Endothelial cell (in vitro differentiated cells): ENCODE results near the gene TMEM106C. TPM values are rescaled to one million over a fixed set of nuclear protein-coding genes. Genes with fewer than 3 reads are reported as not detected.

Experiments
- DNase-seq: peaks from one replicate; pipeline ENCODE4 v3.0.0; 2021; ENCODE audit warnings: low spot score
- H3K27ac Mint-ChIP-seq: one replicate; pipeline ENCODE4 v1.8.0; 2021; ENCODE audit warnings: mixed read lengths, inconsistent platforms; ENCODE audit not compliant: unreplicated experiment
- H3K27me3 Mint-ChIP-seq: one replicate; pipeline ENCODE4 v1.8.0; 2021; ENCODE audit warnings: mild to moderate bottlenecking, moderate library complexity, mixed read lengths, inconsistent platforms; ENCODE audit not compliant: unreplicated experiment
- H3K36me3 Mint-ChIP-seq: one replicate; pipeline ENCODE4 v1.8.0; 2021; ENCODE audit warnings: mild to moderate bottlenecking, low read depth, mixed read lengths, inconsistent platforms; ENCODE audit not compliant: unreplicated experiment
- H3K4me1 Mint-ChIP-seq: one replicate; pipeline ENCODE4 v1.8.0; 2021; ENCODE audit warnings: mild to moderate bottlenecking, mixed read lengths, inconsistent platforms; ENCODE audit not compliant: unreplicated experiment
- H3K4me3 Mint-ChIP-seq: one replicate; pipeline ENCODE4 v1.8.0; 2021; ENCODE audit warnings: mild to moderate bottlenecking, mixed read lengths, inconsistent platforms; ENCODE audit not compliant: unreplicated experiment
- H3K9me3 Mint-ChIP-seq: one replicate; pipeline ENCODE4 v1.8.0; 2021; ENCODE audit warnings: mixed read lengths, inconsistent platforms; ENCODE audit not compliant: unreplicated experiment
- total RNA-seq: library from RNA; stranded (reverse); fragmentation: NEBNext Ultra II Directional; extraction: Animal tissue kit (Norgen Biotek cat#: 25700); gene quantifications from one replicate; pipeline ENCODE4 v1.2.1, GENCODE V29; 2021; ENCODE audit not compliant: unreplicated experiment
- TF ChIP-seq, protein P1 (sequence below): fragments of 200-600 bp; sonication (generic); IDR thresholded peaks from one replicate; pipeline ENCODE4 v1.5.0; 2021; ENCODE audit warnings: antibody characterized with exemption; ENCODE audit not compliant: unreplicated experiment

TMEM106C gene
- total RNA-seq, 1 donor from 2014 or later = 41.0 TPM

GRCh38 chr12:47975036-47975620, 11.7 kb downstream of the TMEM106C start:
- Mint-ChIP-seq H3K27ac (no peak overlapping the region), H3K36me3 (no peaks in the 10 kb centered on the region), H3K4me3 (no peak overlapping the region), H3K9me3 (no peaks in the 10 kb centered on the region), H3K27me3 (peaks cover 15% of the 10 kb centered on the region), H3K4me1 (peaks cover 3% of the 10 kb centered on the region)
- TF ChIP-seq, protein P1, sequence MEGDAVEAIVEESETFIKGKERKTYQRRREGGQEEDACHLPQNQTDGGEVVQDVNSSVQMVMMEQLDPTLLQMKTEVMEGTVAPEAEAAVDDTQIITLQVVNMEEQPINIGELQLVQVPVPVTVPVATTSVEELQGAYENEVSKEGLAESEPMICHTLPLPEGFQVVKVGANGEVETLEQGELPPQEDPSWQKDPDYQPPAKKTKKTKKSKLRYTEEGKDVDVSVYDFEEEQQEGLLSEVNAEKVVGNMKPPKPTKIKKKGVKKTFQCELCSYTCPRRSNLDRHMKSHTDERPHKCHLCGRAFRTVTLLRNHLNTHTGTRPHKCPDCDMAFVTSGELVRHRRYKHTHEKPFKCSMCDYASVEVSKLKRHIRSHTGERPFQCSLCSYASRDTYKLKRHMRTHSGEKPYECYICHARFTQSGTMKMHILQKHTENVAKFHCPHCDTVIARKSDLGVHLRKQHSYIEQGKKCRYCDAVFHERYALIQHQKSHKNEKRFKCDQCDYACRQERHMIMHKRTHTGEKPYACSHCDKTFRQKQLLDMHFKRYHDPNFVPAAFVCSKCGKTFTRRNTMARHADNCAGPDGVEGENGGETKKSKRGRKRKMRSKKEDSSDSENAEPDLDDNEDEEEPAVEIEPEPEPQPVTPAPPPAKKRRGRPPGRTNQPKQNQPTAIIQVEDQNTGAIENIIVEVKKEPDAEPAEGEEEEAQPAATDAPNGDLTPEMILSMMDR = no peak
- DNase-seq = no peak

GRCh38 chr12:47975816-47976215, 12.4 kb downstream of the TMEM106C start:
- no peak overlapping the region for H3K27ac Mint-ChIP-seq
- H3K36me3 Mint-ChIP-seq = no peaks in the 10 kb centered on the region
- peaks cover 18% of the 10 kb centered on the region for H3K27me3 Mint-ChIP-seq
- TF ChIP-seq, protein P1 = no peak
- DNase-seq = no peak
- no peak overlapping the region for H3K4me3 Mint-ChIP-seq
- peaks cover 3% of the 10 kb centered on the region for H3K4me1 Mint-ChIP-seq
- no peaks in the 10 kb centered on the region for H3K9me3 Mint-ChIP-seq

DNA sequence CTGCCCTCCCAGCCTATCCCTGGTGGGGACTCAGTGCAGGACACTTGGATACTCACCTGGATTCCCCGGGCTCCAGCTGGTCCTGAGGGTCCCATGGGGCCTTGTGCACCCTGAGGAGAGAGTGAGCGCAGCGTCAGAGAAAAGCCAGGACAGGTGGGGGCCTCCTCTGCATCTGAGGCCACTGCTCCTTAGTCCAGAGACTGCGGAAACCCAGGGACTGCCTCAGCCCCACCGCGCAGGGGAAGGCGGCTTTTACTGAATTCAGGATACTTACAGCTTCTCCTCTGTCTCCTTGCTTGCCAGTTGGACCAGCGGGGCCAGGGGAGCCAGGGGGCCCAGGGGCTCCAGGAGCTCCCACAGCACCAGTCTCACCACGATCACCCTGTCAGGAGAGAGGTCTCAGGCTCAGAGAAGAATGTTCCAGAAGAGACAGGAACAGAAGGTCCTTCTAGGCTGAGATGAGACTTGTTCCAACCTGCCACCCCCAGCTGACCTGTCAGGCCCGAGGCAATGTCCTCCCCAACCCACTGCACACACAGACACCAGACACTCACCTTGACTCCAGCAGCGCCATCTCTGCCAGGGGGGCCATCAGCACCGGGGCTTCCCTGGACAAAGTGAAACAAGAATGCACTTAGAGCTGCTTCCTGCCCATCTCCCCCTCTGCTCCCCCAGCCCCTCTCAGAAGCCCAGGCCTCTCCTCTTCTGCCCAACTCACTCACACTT, 13.8 kb downstream of the TMEM106C start:
- TF ChIP-seq, protein P1 = no peak
- H3K27ac Mint-ChIP-seq = no peak overlapping the region
- no peak overlapping the region for H3K4me3 Mint-ChIP-seq
- H3K4me1 Mint-ChIP-seq = peaks cover 3% of the 10 kb centered on the region
- no peaks in the 10 kb centered on the region for H3K9me3 Mint-ChIP-seq
- H3K36me3 Mint-ChIP-seq = no peaks in the 10 kb centered on the region
- H3K27me3 Mint-ChIP-seq = peaks cover 17% of the 10 kb centered on the region
- DNase-seq = no peak

GRCh38 chr12:47977772-47978597, 14.6 kb downstream of the TMEM106C start:
- TF ChIP-seq, protein P1 = no peak

DNA sequence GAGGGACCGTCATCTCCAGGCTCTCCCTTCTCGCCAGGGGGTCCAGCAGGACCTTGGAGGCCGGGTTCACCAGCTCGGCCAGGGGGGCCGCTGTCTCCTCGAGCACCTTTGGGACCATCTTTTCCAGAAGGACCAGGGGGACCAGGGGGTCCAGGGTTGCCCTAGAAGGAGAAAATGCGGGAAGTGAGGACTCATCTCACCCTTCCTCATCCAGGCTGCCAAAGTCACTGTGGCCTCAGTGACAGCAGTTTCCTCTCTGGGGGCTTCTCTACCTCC, 15.1 kb downstream of the TMEM106C start:
- no peak for DNase-seq
- Mint-ChIP-seq H3K4me1 (peaks cover 3% of the 10 kb centered on the region), H3K27ac (no peak overlapping the region), H3K4me3 (no peak overlapping the region), H3K36me3 (no peaks in the 10 kb centered on the region), H3K9me3 (no peaks in the 10 kb centered on the region), H3K27me3 (peaks cover 23% of the 10 kb centered on the region)
- TF ChIP-seq, protein P1 = no peak

More at GRCh38 chr12:47977772-47978597, 14.6 kb downstream of the TMEM106C start:
- Mint-ChIP-seq H3K4me1 (peaks cover 3% of the 10 kb centered on the region), H3K4me3 (no peak overlapping the region), H3K27me3 (peaks cover 23% of the 10 kb centered on the region), H3K36me3 (no peaks in the 10 kb centered on the region), H3K9me3 (no peaks in the 10 kb centered on the region), H3K27ac (no peak overlapping the region)
- DNase-seq = no peak
